Kidney (tissue), 14 donors: ENCODE data around the gene CRY1. TPM values are rescaled to one million over a fixed set of nuclear protein-coding genes. Genes with fewer than 3 reads are reported as not detected.
"Not testable (repeated sequence)": the region's sequence is repeated elsewhere in the genome, so short reads cannot be mapped to it uniquely, and the experiment has no call there.

Experiments used
- DNase-seq, 5 donors: peaks; one replicate each; pipeline ENCODE4 v3.0.0-alpha.2; 2013 to 2020
- FAIRE-seq: peaks from 2 replicates; lab custom pipeline; 2012; peaks lifted over from hg19 to GRCh38; lab: Jason Lieb, UNC
- H3K27ac ChIP-seq, 2 donors: one replicate each; pipeline ENCODE4 v1.7.0; 2013; ENCODE audit warnings: low read depth in 2 of 2, low read length in 2 of 2, inconsistent platforms in 1 of 2
- H3K27me3 ChIP-seq: one replicate; pipeline ENCODE4 v1.7.1; 2013; ENCODE audit warnings: low read length, inconsistent platforms; ENCODE audit not compliant: control insufficient read depth, insufficient read depth
- H3K36me3 ChIP-seq, 3 donors: one replicate each; pipeline versions ENCODE4 v1.7.0 to v1.7.1; 2013; ENCODE audit warnings: low read length in 3 of 3, control low read depth in 1 of 3, inconsistent platforms in 1 of 3; ENCODE audit not compliant: insufficient read depth in 3 of 3, control insufficient read depth in 2 of 3
- H3K4me1 ChIP-seq, 3 donors: one replicate each; pipeline versions ENCODE4 v1.7.0 to v1.7.1; 2013; ENCODE audit warnings: low read length in 3 of 3, inconsistent platforms in 1 of 3, low read depth in 1 of 3; ENCODE audit not compliant: control insufficient read depth in 2 of 3, insufficient read depth in 2 of 3
- H3K4me3 ChIP-seq, 3 donors: one replicate each; pipeline versions ENCODE4 v1.7.0 to v1.8.1; 2013; ENCODE audit warnings: low read length in 3 of 3, control low read depth in 1 of 3, inconsistent platforms in 1 of 3
- H3K9ac ChIP-seq, 3 donors: one replicate each; pipeline versions ENCODE4 v1.7.0 to v1.7.1; 2013; ENCODE audit warnings: low read length in 3 of 3, control low read depth in 1 of 3, inconsistent platforms in 1 of 3
- H3K9me3 ChIP-seq, 3 donors: one replicate each; pipeline versions ENCODE4 v1.7.0 to v1.7.1; 2013; ENCODE audit warnings: low read length in 3 of 3, control low read depth in 1 of 3, inconsistent platforms in 1 of 3; ENCODE audit not compliant: control insufficient read depth in 2 of 3, insufficient read depth in 1 of 3
- intact Hi-C: fragments of 100-400 bp; cut with DNase I; formaldehyde crosslinking; loops from one replicate; pipeline ENCODE4 v1.11.1; 2022
- polyA plus RNA-seq: library from polyadenylated mRNA; stranded (reverse); fragments of 350-450 nt; fragmentation: Illumina TruSeq; extraction: RNeasy Lipid Tissue Mini Kit (QIAGEN cat#74804); gene quantifications from one replicate; pipeline ENCODE4 v1.2.3, GENCODE V29; 2014; ENCODE audit warnings: low read depth, low replicate concordance; ENCODE audit not compliant: insufficient read depth
- total RNA-seq: library from RNA; stranded (reverse); fragmentation: NEBNext Ultra II Directional; extraction: Animal tissue kit (Norgen Biotek cat#: 25700); gene quantifications from one replicate; pipeline ENCODE4 v1.2.1, GENCODE V29; 2021
- TF ChIP-seq, protein P1 (sequence below): IDR thresholded peaks from 3 replicates; pipeline ENCODE4 v1.5.1; 2012; ENCODE audit warnings: mild to moderate bottlenecking, moderate library complexity, borderline replicate concordance; ENCODE audit not compliant: insufficient read depth; ENCODE audit errors: extremely low read depth
- donor health status: control.
- donor health status: control.
- donor health status: control.
- donor health status: control.
- donor health status: control.
- donor health status: DM: yes; HTN: yes; CAD: no.
- donor health status: Normal renal cell carcinoma (clear cell type).

CRY1 gene
- total and polyA plus RNA-seq, 2 donors from 2014 or later: 8.4 to 17.7 TPM

DNA sequence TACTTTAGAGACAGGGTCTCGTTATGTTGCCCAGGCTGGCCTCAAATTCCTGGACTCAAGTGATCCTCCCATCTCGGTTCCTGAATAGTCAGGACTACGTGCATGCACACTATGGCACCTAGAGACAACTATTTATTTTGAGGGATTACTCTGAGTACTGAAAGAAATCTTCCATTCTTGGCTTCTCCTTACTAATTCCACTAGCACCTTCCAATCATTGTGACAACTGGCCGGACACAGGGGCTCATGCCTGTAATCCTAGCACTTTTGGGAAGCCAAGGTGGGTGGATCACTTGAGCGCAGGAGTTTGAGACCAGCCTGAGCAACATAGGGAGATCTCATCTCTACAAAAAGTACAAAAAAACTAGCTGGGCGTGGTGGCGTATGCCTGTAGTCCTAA lies 64.3 kb downstream of the CRY1 start:
- TF ChIP-seq, protein P1, sequence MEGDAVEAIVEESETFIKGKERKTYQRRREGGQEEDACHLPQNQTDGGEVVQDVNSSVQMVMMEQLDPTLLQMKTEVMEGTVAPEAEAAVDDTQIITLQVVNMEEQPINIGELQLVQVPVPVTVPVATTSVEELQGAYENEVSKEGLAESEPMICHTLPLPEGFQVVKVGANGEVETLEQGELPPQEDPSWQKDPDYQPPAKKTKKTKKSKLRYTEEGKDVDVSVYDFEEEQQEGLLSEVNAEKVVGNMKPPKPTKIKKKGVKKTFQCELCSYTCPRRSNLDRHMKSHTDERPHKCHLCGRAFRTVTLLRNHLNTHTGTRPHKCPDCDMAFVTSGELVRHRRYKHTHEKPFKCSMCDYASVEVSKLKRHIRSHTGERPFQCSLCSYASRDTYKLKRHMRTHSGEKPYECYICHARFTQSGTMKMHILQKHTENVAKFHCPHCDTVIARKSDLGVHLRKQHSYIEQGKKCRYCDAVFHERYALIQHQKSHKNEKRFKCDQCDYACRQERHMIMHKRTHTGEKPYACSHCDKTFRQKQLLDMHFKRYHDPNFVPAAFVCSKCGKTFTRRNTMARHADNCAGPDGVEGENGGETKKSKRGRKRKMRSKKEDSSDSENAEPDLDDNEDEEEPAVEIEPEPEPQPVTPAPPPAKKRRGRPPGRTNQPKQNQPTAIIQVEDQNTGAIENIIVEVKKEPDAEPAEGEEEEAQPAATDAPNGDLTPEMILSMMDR: no peak
- no peaks in the 10 kb centered on the region for H3K9me3 ChIP-seq
- H3K4me1 ChIP-seq: peaks cover 3 to 24% (median 5%) of the 10 kb centered on the region in 3 donors
- intact Hi-C loops: no loop called here
- H3K27me3 ChIP-seq: no peaks in the 10 kb centered on the region
- no peak for DNase-seq
- H3K4me3 ChIP-seq: no peak overlapping the region
- H3K27ac ChIP-seq: no peak overlapping the region
- no peaks in the 10 kb centered on the region for H3K36me3 ChIP-seq
- no peak overlapping the region for H3K9ac ChIP-seq
- no peak for FAIRE-seq

DNA sequence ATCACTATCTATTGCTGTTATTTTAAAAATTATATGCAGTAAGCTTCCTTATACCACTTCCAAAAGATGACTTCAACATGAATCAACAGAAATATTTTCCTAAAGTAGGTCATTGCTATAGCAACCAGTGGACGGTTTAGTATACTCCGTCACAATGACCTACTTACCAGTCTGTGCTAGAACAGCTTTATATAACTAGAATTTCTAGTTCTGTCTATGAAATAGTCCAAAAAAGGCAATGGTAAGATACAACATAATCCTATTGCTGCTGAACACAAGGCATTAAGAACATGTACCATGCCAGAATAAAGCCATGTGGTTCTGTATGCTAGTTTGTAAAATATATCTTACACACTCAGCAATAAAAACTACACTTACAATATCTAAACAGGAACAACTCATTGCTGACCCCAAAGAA lies 65.7 kb downstream of the CRY1 start:
- Histone ChIP-seq H3K36me3 (no peaks in the 10 kb centered on the region), H3K4me3 (no peak overlapping the region), H3K9me3 (no peaks in the 10 kb centered on the region), H3K9ac (no peak overlapping the region), H3K27me3 (no peaks in the 10 kb centered on the region), H3K4me1 (peaks cover 3 to 24% (median 5%) of the 10 kb centered on the region in 3 donors), H3K27ac (peak overlapping the region; percentile 30 to 88)
- DNase-seq (peak in 2 of 5 donors; percentile 49 to 87), FAIRE-seq (peak; percentile 99)
- TF ChIP-seq, protein P1: peak; percentile 3
- intact Hi-C loops: no loop called here

DNA sequence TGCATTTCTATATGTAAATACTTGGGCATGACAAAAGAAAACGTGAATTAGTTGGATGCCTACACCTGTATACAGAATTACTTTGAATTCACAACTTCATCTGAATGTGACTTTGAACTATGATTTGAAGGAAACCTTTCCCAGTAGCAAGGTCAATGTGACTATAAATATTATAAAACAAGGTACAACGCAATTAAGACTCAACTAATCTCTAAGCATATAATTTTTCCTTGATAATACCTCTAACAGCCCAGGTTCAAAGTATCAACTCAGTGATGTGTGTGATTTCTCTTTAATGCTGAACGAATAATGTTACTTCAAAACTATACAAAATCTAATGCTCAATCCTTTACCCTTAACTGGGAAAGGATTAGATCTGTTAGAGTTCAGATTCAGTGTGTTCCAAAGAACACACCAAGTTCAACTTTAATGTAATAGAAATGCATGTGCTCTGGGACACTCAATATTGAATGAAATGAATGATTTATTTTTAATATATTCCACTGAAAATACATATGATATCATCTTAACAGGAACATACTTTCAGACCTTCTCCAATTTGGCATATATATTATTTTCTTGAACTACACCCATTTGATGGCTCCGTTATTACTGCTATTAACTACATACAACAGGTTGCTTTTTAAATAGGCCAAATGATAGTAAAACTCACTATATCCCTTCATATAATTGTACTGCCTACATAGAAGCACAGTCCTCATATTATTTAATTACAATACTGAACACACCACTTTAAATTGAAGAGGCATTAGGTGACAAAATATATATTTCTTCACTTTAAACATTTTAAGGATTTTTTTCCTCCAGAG lies 66.3 kb downstream of the CRY1 start:
- Histone ChIP-seq H3K4me3 (no peak overlapping the region), H3K27ac (peak overlapping the region in 1 of 2 donors; percentile 88), H3K4me1 (peaks cover 3 to 24% (median 5%) of the 10 kb centered on the region in 3 donors), H3K36me3 (no peaks in the 10 kb centered on the region), H3K27me3 (no peaks in the 10 kb centered on the region), H3K9me3 (no peaks in the 10 kb centered on the region), H3K9ac (peak overlapping the region in 1 of 3 donors; percentile 14)
- TF ChIP-seq, protein P1: no peak
- intact Hi-C loops: no loop called here
- no peak for DNase-seq
- FAIRE-seq: no peak

DNA sequence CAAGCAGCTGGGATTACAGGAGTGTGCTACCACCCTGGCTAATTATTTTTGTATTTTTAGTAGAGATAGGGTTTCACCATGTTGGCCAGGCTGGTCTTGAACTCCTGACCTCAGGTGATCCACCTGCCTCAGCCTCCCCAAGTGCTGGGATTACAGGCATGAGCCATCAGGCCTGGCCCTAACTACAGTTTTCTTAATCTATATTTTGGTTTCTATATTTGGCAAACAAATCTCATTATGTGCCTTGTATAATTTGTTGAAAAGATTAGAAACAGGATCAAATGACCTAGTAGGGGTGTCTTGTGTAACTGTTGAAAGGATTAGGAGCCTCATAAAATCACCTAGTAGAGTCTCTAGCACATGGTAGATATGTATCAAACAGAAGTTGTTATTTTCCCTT lies 67.0 kb downstream of the CRY1 start:
- peak overlapping the region in 1 of 2 donors; percentile 59 for H3K27ac ChIP-seq
- FAIRE-seq, H3K9ac ChIP-seq, DNase-seq, H3K36me3 ChIP-seq, H3K4me3 ChIP-seq, H3K9me3 ChIP-seq, intact Hi-C loops, H3K27me3 ChIP-seq: not testable (repeated sequence)
- peaks cover 3 to 24% (median 5%) of the 10 kb centered on the region in 3 donors for H3K4me1 ChIP-seq
